GM21717 (cell line): Measurements from ENCODE around the gene FOXF1.

ENCODE experiments used
- ATAC-seq: cut with Tn5 transposase; IDR thresholded peaks from one replicate; pipeline ENCODE4 v1.9.1; 2021; ENCODE audit warnings: mild to moderate bottlenecking, moderate library complexity; ENCODE audit not compliant: unreplicated experiment

The FOXF1 gene

GRCh38 chr16:86492267-86492960 is 17.9 kb upstream of the FOXF1 start:
- no peak for ATAC-seq

GRCh38 chr16:86492961-86493629 is 17.2 kb upstream of the FOXF1 start:
- ATAC-seq: no peak

GRCh38 chr16:86494039-86494564 is 16.2 kb upstream of the FOXF1 start:
- ATAC-seq: no peak

- no peak for ATAC-seq
Measured at GRCh38 chr16:86494565-86495356, 15.6 kb upstream of the FOXF1 start.

GRCh38 chr16:86495357-86495701 is 15.0 kb upstream of the FOXF1 start:
- ATAC-seq: no peak

GRCh38 chr16:86495756-86496261 is 14.5 kb upstream of the FOXF1 start:
- no peak for ATAC-seq

GRCh38 chr16:86496262-86496928 is 13.9 kb upstream of the FOXF1 start:
- no peak for ATAC-seq

GRCh38 chr16:86496929-86497461 is 13.3 kb upstream of the FOXF1 start:
- no peak for ATAC-seq

- no peak for ATAC-seq
Measured at GRCh38 chr16:86497551-86498021, 12.7 kb upstream of the FOXF1 start.

- ATAC-seq: no peak
Measured at GRCh38 chr16:86498155-86498670, 12.1 kb upstream of the FOXF1 start.

GRCh38 chr16:86498671-86499439 is 11.5 kb upstream of the FOXF1 start:
- ATAC-seq: no peak

- ATAC-seq: no peak
Measured at GRCh38 chr16:86499440-86499786, 10.9 kb upstream of the FOXF1 start.

- no peak for ATAC-seq
Measured at GRCh38 chr16:86499889-86500707, 10.2 kb upstream of the FOXF1 start.

- ATAC-seq: no peak
Measured at GRCh38 chr16:86500708-86501510, 9.4 kb upstream of the FOXF1 start.

- ATAC-seq: no peak
Measured at GRCh38 chr16:86501989-86502855, 8.1 kb upstream of the FOXF1 start.

- ATAC-seq: no peak
Measured at GRCh38 chr16:86502856-86503748, 7.2 kb upstream of the FOXF1 start.
